GM12878 (cell line): ENCODE data around the gene GAGE10. TPM values are rescaled to one million over a fixed set of nuclear protein-coding genes. Genes with fewer than 3 reads are reported as not detected.

Experiments used
- ATAC-seq: fragments of 200-7000 bp; cut with Tn5 transposase; 3 replicates; pipeline ENCODE4 v1.9.1; 2020; ENCODE audit warnings: mild to moderate bottlenecking, moderate library complexity
- BruUV-seq: library from RNA; stranded (reverse); fragments of 400-500 nt; replicated peaks from 2 replicates; lab custom pipeline; 2021; lab: Mats Ljungman, UMichigan
- CTCF ChIA-PET: fragments of 300-600 bp; sonication (Branson Sonifier 250); formaldehyde crosslinking; extraction: SDS; loops from one replicate; lab custom pipeline; 2021; ENCODE audit warnings: inconsistent platforms; lab: Yijun Ruan, JAX
- POLR2A ChIA-PET: fragments of 350-600 bp; formaldehyde crosslinking; extraction: SDS; loops from one replicate; lab custom pipeline; 2021; ENCODE audit warnings: inconsistent platforms; lab: Charles Lee
- RAD21 ChIA-PET: fragments of 300-600 bp; sonication (Branson Sonifier 250); formaldehyde crosslinking; loops from one replicate; lab custom pipeline; 2023; ENCODE audit warnings: antibody characterized with exemption; ENCODE audit not compliant: unreplicated experiment; lab: Charles Lee
- SMC1A ChIA-PET: fragments of 300-600 bp; sonication (Branson Sonifier 250); formaldehyde crosslinking; loops from one replicate; lab custom pipeline; 2023; ENCODE audit not compliant: unreplicated experiment, uncharacterized antibody; lab: Charles Lee
- DNase-seq: peaks from one replicate; pipeline ENCODE4 v3.0.0-alpha.2; 2011; ENCODE audit warnings: low read depth, low spot score
- FAIRE-seq: peaks from 3 replicates; lab custom pipeline; 2011; peaks lifted over from hg19 to GRCh38; lab: Jason Lieb, UNC
- H2AFZ ChIP-seq: 2 replicates; pipeline ENCODE4 v1.6.0; 2011; ENCODE audit warnings: low read depth, low read length, control low read depth; ENCODE audit not compliant: control insufficient read depth
- H3K27ac ChIP-seq: 2 replicates; pipeline ENCODE4 v1.5.1; 2011; ENCODE audit warnings: control low read depth; ENCODE audit not compliant: control insufficient read depth, insufficient read depth
- H3K27me3 ChIP-seq, 2 experiments: replicated peaks in 1 of 2; 2 replicates each; pipeline versions ENCODE4 v1.6.0 to v1.6.1; 2011; ENCODE audit warnings: low read length in 1 of 2; ENCODE audit not compliant: control insufficient read depth in 2 of 2, insufficient read depth in 2 of 2
- H3K36me3 ChIP-seq, 2 experiments: 2 replicates each; pipeline ENCODE4 v1.5.1; 2011; ENCODE audit warnings: low read length in 1 of 2; ENCODE audit not compliant: control insufficient read depth in 2 of 2, insufficient read depth in 2 of 2
- H3K4me1 ChIP-seq: 2 replicates; pipeline ENCODE4 v1.6.1; 2011; ENCODE audit warnings: mild to moderate bottlenecking, low read length, moderate library complexity, mixed read lengths; ENCODE audit not compliant: control insufficient read depth, insufficient read depth
- H3K4me2 ChIP-seq: 2 replicates; pipeline ENCODE4 v1.6.0; 2011; ENCODE audit warnings: control low read depth; ENCODE audit not compliant: control insufficient read depth, insufficient read depth
- H3K4me3 ChIP-seq: fragments of 200-600 bp; sonication (generic); 2 replicates; pipeline ENCODE4 v1.5.1; 2016
- H3K79me2 ChIP-seq: 2 replicates; pipeline ENCODE4 v1.6.0; 2011; ENCODE audit warnings: low read length; ENCODE audit not compliant: control insufficient read depth, insufficient read depth
- H3K9ac ChIP-seq: 2 replicates; pipeline ENCODE4 v1.8.0; 2011; ENCODE audit warnings: low read length, control low read depth, mixed read lengths; ENCODE audit not compliant: control insufficient read depth, insufficient read depth
- H3K9me3 ChIP-seq: replicated peaks from 3 replicates; pipeline ENCODE4 v1.5.1; 2011; ENCODE audit warnings: mild to moderate bottlenecking, low read length; ENCODE audit not compliant: control insufficient read depth, insufficient read depth
- H4K20me1 ChIP-seq: 2 replicates; pipeline ENCODE4 v1.6.0; 2011; ENCODE audit not compliant: control insufficient read depth, insufficient read depth
- BHLHE40 ChIP-seq, 2 experiments: fragments of 450-650 bp in 1 of 2; IDR thresholded peaks; 2 replicates each; pipeline ENCODE4 v1.6.1; 2011 to 2017; ENCODE audit warnings: low read depth in 2 of 2, borderline replicate concordance in 1 of 2, improper control_type of control experiment in 1 of 2, low read length in 1 of 2, mild to moderate bottlenecking in 1 of 2
- CHD2 ChIP-seq: IDR thresholded peaks from 2 replicates; pipeline ENCODE4 v1.6.1; 2011; ENCODE audit warnings: low read depth, low read length, improper control_type of control experiment, borderline replicate concordance
- EED ChIP-seq: sonication (generic); IDR thresholded peaks from 2 replicates; pipeline ENCODE4 v1.6.1; 2016; ENCODE audit warnings: antibody characterized with exemption, low read depth
- IKZF1 ChIP-seq: fragments of 450-650 bp; conservative IDR thresholded peaks from 2 replicates; pipeline ENCODE4 v1.6.1; 2017; ENCODE audit warnings: antibody characterized with exemption, mild to moderate bottlenecking
- MXI1 ChIP-seq: fragments of 150-350 bp; IDR thresholded peaks from 2 replicates; pipeline ENCODE4 v1.6.1; 2011; ENCODE audit warnings: low read depth, mild to moderate bottlenecking, inconsistent platforms, low read length, improper control_type of control experiment
- NR2F1 ChIP-seq: fragments of 450-650 bp; conservative IDR thresholded peaks from 2 replicates; pipeline ENCODE4 v1.6.1; 2017; ENCODE audit warnings: mild to moderate bottlenecking
- SIX5 ChIP-seq: IDR thresholded peaks from 2 replicates; pipeline ENCODE4 v1.6.1; 2011; ENCODE audit warnings: mild to moderate bottlenecking, low read depth, low read length, moderate library complexity; ENCODE audit not compliant: severe bottlenecking
- SMC3 ChIP-seq: IDR thresholded peaks from 2 replicates; pipeline ENCODE4 v1.6.1; 2011; ENCODE audit warnings: low read length, improper control_type of control experiment, borderline replicate concordance
- USF1 ChIP-seq: IDR thresholded peaks from 2 replicates; pipeline ENCODE4 v1.6.1; 2011; ENCODE audit warnings: borderline replicate concordance, low read depth, mild to moderate bottlenecking, moderate library complexity, mixed read lengths, low read length; ENCODE audit not compliant: insufficient read depth; ENCODE audit errors: extremely low read length
- ZBTB33 ChIP-seq: fragments of 450-650 bp; IDR thresholded peaks from 2 replicates; pipeline ENCODE4 v1.6.1; 2017; ENCODE audit warnings: mild to moderate bottlenecking
- WGBS: methylation state at CpG from one replicate; pipeline ENCODE4 v1.1.6; 2016; ENCODE audit warnings: low lambda C conversion rate; ENCODE audit not compliant: insufficient replicate concordance, insufficient coverage; ENCODE audit errors: missing lambda C conversion rate; 5-methylcytosine and 5-hydroxymethylcytosine counted together
- in situ Hi-C: fragments of 300-500 bp; cut with MboI; formaldehyde crosslinking; loops from 9 replicates; pipeline ENCODE4 v1.14.3; 2018; ENCODE audit warnings: mixed read lengths
- intact Hi-C: fragments of 100-400 bp; cut with micrococcal nuclease; formaldehyde crosslinking; loops from one replicate; pipeline ENCODE4 v1.14.2; 2022; ENCODE audit not compliant: unreplicated experiment
- polyA plus RNA-seq, 11 experiments: library from polyadenylated mRNA; depleted of rRNA in 4 of 11; unstranded in 6 of 11; stranded (reverse) in 5 of 11; fragments of >200 nt; fragmentation: Nextera tagmentation in 4 of 11; fragmentation: Illumina TruSeq in 1 of 11; extraction: Ambion mirVana in 4 of 11; extraction: Trizol in 1 of 11; gene quantifications; 1 replicate in 1 of 11; 2 replicates in 10 of 11; pipeline versions ENCODE4 v1.2.1 to v1.2.3, GENCODE V29; 2011 to 2016; ENCODE audit warnings: inconsistent platforms in 2 of 11, missing spikeins in 2 of 11, low read depth in 1 of 11
- total RNA-seq, 4 experiments: library from RNA; depleted of rRNA in 3 of 4; stranded (reverse); fragments of >200 nt in 3 of 4; fragmentation: Illumina TruSeq in 1 of 4; extraction: Trizol in 1 of 4; gene quantifications; 2 replicates each; pipeline versions ENCODE4 v1.2.1 to v1.2.3, GENCODE V29; 2013 to 2021

Gene GAGE10
- total and polyA plus RNA-seq, 10 of the 15 experiments (the other 5 are each of a cell fraction or from before 2014, with no cell fraction given): not detected

GRCh38 chrX:49266523-49267445 lies 36.7 kb upstream of the GAGE10 start:
- ChIA-PET CTCF (interaction anchor here (0.7 kb wide), 1 partner anchor 650 kb away, joined by 3 read pairs; no protein-coding TSS in a partner anchor), POLR2A (interaction anchor here (0.5 kb wide), 1 partner anchor 33 kb away, joined by 3 read pairs; no protein-coding TSS in a partner anchor), SMC1A (no interaction called here), RAD21 (no interaction called here)
- intact Hi-C loops: no loop called here
- ATAC-seq (no peak), DNase-seq (no peak), FAIRE-seq (no peak)
- Histone ChIP-seq H3K9me3 (no peaks in the 10 kb centered on the region; the same call in 2 of the 3 replicates), H3K4me1 (peaks cover 4% of the 10 kb centered on the region; the same call in 1 of the 2 replicates), H3K79me2 (peaks cover 13% of the 10 kb centered on the region), H4K20me1 (no peaks in the 10 kb centered on the region), H3K27me3 (no peaks in the 10 kb centered on the region), H3K27ac (no peak overlapping the region), H3K9ac (no peak overlapping the region), H3K4me3 (no peak overlapping the region), H3K36me3 (no peaks in the 10 kb centered on the region), H3K4me2 (no peak overlapping the region), H2AFZ (no peak overlapping the region)
- TF ChIP-seq SMC3 (no peak), MXI1 (no peak), ZBTB33 (no peak), IKZF1 (no peak), BHLHE40 (IDR thresholded peaks at IDR 0.05; ENCODE audit: borderline replicate concordance in 1 of 2, low read depth in 2 of 2, low read length in 1 of 2) (no peak), USF1 (no peak), SIX5 (no peak), CHD2 (no peak), EED (no peak), NR2F1 (no peak)
- in situ Hi-C loops: loop anchor here (5.0 kb wide), 1 partner anchor 74 kb away; no protein-coding TSS in a partner anchor
- BruUV-seq: no TSS peak
- 42% methylated on average over 9 of the region's 10 CpGs for WGBS
